ENCODE results near the gene DGKH. TPM values are rescaled to one million over a fixed set of nuclear protein-coding genes. Genes with fewer than 3 reads are reported as not detected.

DGKH gene
- total and polyA plus RNA-seq, 2 of the 13 experiments (the other 11 are each of a cell fraction or from before 2014, with no cell fraction given): 0.01 to 0.13 TPM

GRCh38 chr13:42086582-42086981, 38.1 kb downstream of the DGKH start:
- FAIRE-seq: no peak

More at GRCh38 chr13:42086582-42086981, 38.1 kb downstream of the DGKH start:
- 86% methylated on average over 1 of the region's 1 CpG for WGBS (ENCODE audit: low lambda C conversion rate)
- ChIA-PET CTCF (ENCODE audit: low intra/inter-chr PET ratio, low total read pairs) (no interaction called here), POLR2A (no interaction called here)
- Histone ChIP-seq H3K9ac (ENCODE audit: insufficient read depth, low read depth, low read length) (no peak overlapping the region), H3K27ac (ENCODE audit: extremely low read length, insufficient read depth, low read length) (no peak overlapping the region), H3K36me3 (replicated peaks in 1 of 2; ENCODE audit: control insufficient read depth in 1 of 2, insufficient read depth in 2 of 2, low read length in 2 of 2) (no peaks in the 10 kb centered on the region), H3K9me3 (ENCODE audit: low read length) (no peaks in the 10 kb centered on the region), H3K4me2 (ENCODE audit: low read depth, low read length) (no peak overlapping the region), H3K79me2 (ENCODE audit: insufficient read depth, low read length) (no peaks in the 10 kb centered on the region), H3K4me1 (ENCODE audit: insufficient read depth, low read length) (no peaks in the 10 kb centered on the region), H3K27me3 (ENCODE audit: control insufficient read depth in 1 of 2, insufficient read depth in 2 of 2, low read length in 2 of 2) (no peaks in the 10 kb centered on the region), H3K4me3 (replicated peaks in 1 of 3; ENCODE audit: insufficient read depth in 1 of 3, low read depth in 2 of 3, low read length in 3 of 3) (no peak overlapping the region), H2AFZ (ENCODE audit: low read length) (no peak overlapping the region), H4K20me1 (ENCODE audit: insufficient read depth, low read length) (no peaks in the 10 kb centered on the region)
- ATAC-seq (no peak), DNase-seq (ENCODE audit: low spot score) (no peak)
- in situ Hi-C loops (cut with HindIII; ENCODE audit: extremely low pct_ligation_motif_present, low pct_unique_long_range_greater_than_20kb): no loop called here
- intact Hi-C loops (cut with micrococcal nuclease; ENCODE audit: unreplicated experiment): no loop called here
- BruUV-seq (replicated peaks): no TSS peak
- TF ChIP-seq ZBTB4 (CRISPR knock-in tag; IDR thresholded peaks at IDR 0.05; ENCODE audit: borderline replicate concordance) (no peak), ZNF556 (CRISPR knock-in tag; IDR thresholded peaks at IDR 0.05; ENCODE audit: borderline replicate concordance) (no peak), BCLAF1 (IDR thresholded peaks at IDR 0.05) (no peak), ZFP62 (CRISPR knock-in tag; IDR thresholded peaks at IDR 0.05) (no peak), ZNF619 (CRISPR knock-in tag; IDR thresholded peaks at IDR 0.05) (no peak), MAFF (IDR thresholded peaks at IDR 0.05; ENCODE audit: low read depth, low read length) (no peak), ZNF766 (CRISPR knock-in tag; IDR thresholded peaks at IDR 0.05; ENCODE audit: borderline replicate concordance) (no peak)
